Endometrium (tissue), 2 donors: ENCODE measurements around the gene LAMA2.
"Not testable (repeated sequence)": the region's sequence is repeated elsewhere in the genome, so short reads cannot be mapped to it uniquely, and the experiment has no call there.

Experiments
- FAIRE-seq: peaks from 2 replicates; lab custom pipeline; 2012; peaks lifted over from hg19 to GRCh38; lab: Jason Lieb, UNC
- donor health status: control.
- donor health status: control.

Gene LAMA2

GRCh38 chr6:129073051-129073450 is 190.1 kb downstream of the LAMA2 start:
- FAIRE-seq, result no peak

- no peak for FAIRE-seq
These were observed 190.9 kb downstream of the LAMA2 start for GRCh38 chr6:129073691-129074395.

- FAIRE-seq, result no peak
These were observed 201.5 kb downstream of the LAMA2 start for GRCh38 chr6:129084406-129084805.

- FAIRE-seq, result not testable (repeated sequence)
These were observed 205.5 kb downstream of the LAMA2 start for GRCh38 chr6:129088481-129088880.

GRCh38 chr6:129089357-129089756 is 206.4 kb downstream of the LAMA2 start:
- FAIRE-seq, result no peak

- no peak for FAIRE-seq
These were observed 211.2 kb downstream of the LAMA2 start for GRCh38 chr6:129094147-129094546.

GRCh38 chr6:129096651-129097290 is 213.8 kb downstream of the LAMA2 start:
- FAIRE-seq, result no peak

GRCh38 chr6:129098061-129098553 is 215.2 kb downstream of the LAMA2 start:
- no peak for FAIRE-seq

- no peak for FAIRE-seq
These were observed 216.8 kb downstream of the LAMA2 start for GRCh38 chr6:129099696-129100095.

- FAIRE-seq, result no peak
These were observed 217.2 kb downstream of the LAMA2 start for GRCh38 chr6:129100164-129100563.

- no peak for FAIRE-seq
These were observed 219.8 kb downstream of the LAMA2 start for GRCh38 chr6:129102741-129103140.

- FAIRE-seq, result peak; percentile 35
These were observed 221.2 kb downstream of the LAMA2 start for GRCh38 chr6:129104131-129104530.

- FAIRE-seq, result no peak
These were observed 221.6 kb downstream of the LAMA2 start for GRCh38 chr6:129104560-129104959.

- FAIRE-seq, result no peak
These were observed 222.1 kb downstream of the LAMA2 start for GRCh38 chr6:129105035-129105434.

GRCh38 chr6:129105793-129106192 is 222.9 kb downstream of the LAMA2 start:
- FAIRE-seq, result no peak

GRCh38 chr6:129108337-129108736 is 225.4 kb downstream of the LAMA2 start:
- FAIRE-seq, result no peak

GRCh38 chr6:129110690-129111343 is 227.9 kb downstream of the LAMA2 start:
- no peak for FAIRE-seq

GRCh38 chr6:129111346-129111745 is 228.4 kb downstream of the LAMA2 start:
- no peak for FAIRE-seq

- FAIRE-seq, result no peak
These were observed 228.9 kb downstream of the LAMA2 start for GRCh38 chr6:129111853-129112252.

- FAIRE-seq, result no peak
These were observed 229.7 kb downstream of the LAMA2 start for GRCh38 chr6:129112591-129112990.

- no peak for FAIRE-seq
These were observed 230.7 kb downstream of the LAMA2 start for GRCh38 chr6:129113637-129114036.

- no peak for FAIRE-seq
These were observed 231.9 kb downstream of the LAMA2 start for GRCh38 chr6:129114636-129115391.
